GM21786 (cell line): ENCODE results near the gene ST6GALNAC3.

Experiments used
- ATAC-seq: cut with Tn5 transposase; IDR thresholded peaks from one replicate; pipeline ENCODE4 v1.9.1; 2021; ENCODE audit not compliant: unreplicated experiment

The ST6GALNAC3 gene

GRCh38 chr1:76669624-76670315 lies 595.2 kb downstream of the ST6GALNAC3 start:
- no peak for ATAC-seq

GRCh38 chr1:76674689-76675210 lies 600.2 kb downstream of the ST6GALNAC3 start:
- no peak for ATAC-seq

- peak; percentile 39 for ATAC-seq
Measured at GRCh38 chr1:76677416-76678405, 603.2 kb downstream of the ST6GALNAC3 start.

- no peak for ATAC-seq
Measured at GRCh38 chr1:76679534-76680152, 605.1 kb downstream of the ST6GALNAC3 start.

DNA sequence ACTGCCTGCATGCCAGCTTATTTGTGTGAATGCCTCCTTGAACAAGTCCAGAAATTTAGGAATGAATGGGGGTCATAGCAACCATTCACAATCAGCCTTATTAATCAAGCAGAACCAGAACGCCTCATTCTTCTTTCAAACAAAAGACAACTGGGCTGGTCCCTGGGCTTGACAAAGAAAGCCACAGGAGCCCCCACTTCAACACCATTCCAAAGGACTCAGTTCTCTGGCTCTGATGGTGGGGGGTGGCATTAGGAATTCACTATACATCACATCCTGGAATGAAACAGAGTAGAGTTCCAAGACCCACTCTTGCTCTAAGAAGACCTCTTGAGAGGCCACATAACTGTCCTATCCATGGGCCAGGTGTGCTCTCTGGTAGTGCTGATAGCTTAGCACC lies 606.1 kb downstream of the ST6GALNAC3 start:
- ATAC-seq, result no peak

DNA sequence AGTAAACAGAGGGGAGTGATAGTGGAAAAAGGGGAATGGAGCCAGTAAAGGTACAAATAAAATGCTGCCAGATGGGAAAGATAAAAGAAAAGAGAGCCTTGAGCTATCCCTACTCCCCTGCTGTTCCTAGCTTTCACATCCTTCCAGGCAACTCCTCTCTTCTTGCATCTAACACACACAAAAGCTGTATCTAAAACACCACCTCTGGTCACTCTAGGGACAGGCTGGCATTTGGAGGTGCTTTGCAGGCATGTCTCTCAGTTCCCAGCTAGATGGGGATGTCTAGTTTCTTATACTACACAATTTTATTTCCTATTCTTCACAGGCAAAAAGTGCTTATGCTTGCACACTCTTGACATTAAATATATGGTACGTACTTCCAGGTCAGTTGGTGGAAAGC lies 607.6 kb downstream of the ST6GALNAC3 start:
- ATAC-seq, result no peak
